GM21515 (cell line): ENCODE data around the gene RASD2.

Source experiments
- ATAC-seq: cut with Tn5 transposase; IDR thresholded peaks from one replicate; pipeline ENCODE4 v1.9.1; 2021; ENCODE audit not compliant: unreplicated experiment

RASD2 gene

DNA sequence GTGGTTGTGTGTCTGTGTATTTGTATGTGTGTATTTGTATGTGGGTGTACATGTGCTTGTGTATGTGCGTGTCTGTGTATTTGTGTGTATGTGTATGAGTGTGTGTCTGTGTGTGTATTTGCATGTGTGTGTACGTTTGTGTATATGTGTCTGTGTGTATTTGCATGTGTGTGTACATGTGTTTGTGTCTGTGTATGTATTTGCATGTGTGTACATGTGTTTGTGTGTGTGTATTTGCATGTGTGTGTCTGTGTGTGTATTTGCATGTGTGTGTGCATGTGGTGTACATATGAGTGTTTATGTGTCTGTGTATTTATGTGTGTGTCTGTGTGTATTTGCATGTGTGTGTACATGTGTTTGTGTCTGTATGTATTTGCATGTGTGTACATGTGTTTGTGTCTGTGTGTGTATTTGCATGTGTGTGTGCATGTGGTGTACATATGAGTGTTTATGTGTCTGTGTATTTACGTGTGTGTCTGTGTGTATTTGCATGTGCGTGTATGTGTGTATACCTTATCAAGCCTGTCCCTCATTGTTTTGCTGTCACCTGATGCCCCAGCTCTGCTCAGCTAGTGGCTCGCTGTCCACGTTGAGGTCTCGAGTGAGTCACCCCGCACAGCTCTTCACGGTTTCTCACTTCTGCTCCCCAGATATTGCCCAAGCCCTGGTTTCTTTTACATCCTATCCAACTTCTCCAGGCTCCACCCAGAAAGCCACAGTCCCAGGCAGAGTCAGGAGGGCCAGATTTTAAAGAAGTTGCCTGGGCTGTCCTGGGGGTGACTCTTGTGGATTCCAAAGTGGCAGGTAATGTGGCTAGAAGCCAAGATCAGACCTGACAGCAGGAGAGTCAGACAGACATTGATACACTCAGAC is 61.3 kb downstream of the RASD2 start:
- ATAC-seq = no peak
